NCI-H2029 treated with DMSO at 0.1 percent for 48 hours (cell line): Measurements from ENCODE around the gene SPRY1.

Experiments used
- DNase-seq: peaks from one replicate; lab custom pipeline; 2025; lab: John Stamatoyannopoulos, UW

Gene SPRY1

GRCh38 chr4:123396307-123397143 lies at the start of gene SPRY1:
Gene SPRY1, plus strand, starts transcription at chr4:123396795. Its CDS starts 4,797 bp downstream, at chr4:123401592.
- peak; percentile 65 for DNase-seq

GRCh38 chr4:123346951-123347350 lies 49.6 kb upstream of the SPRY1 start:
- DNase-seq: no peak

- no peak for DNase-seq
Measured at GRCh38 chr4:123348946-123349345, 47.6 kb upstream of the SPRY1 start.

GRCh38 chr4:123349421-123350190 lies 47.0 kb upstream of the SPRY1 start:
- DNase-seq: no peak

GRCh38 chr4:123350191-123350544 lies 46.4 kb upstream of the SPRY1 start:
- no peak for DNase-seq

GRCh38 chr4:123350726-123351125 lies 45.9 kb upstream of the SPRY1 start:
- DNase-seq: no peak

GRCh38 chr4:123351713-123352112 lies 44.9 kb upstream of the SPRY1 start:
- DNase-seq: no peak

- no peak for DNase-seq
Measured at GRCh38 chr4:123352240-123352945, 44.2 kb upstream of the SPRY1 start.

GRCh38 chr4:123352966-123353365 lies 43.6 kb upstream of the SPRY1 start:
- no peak for DNase-seq

GRCh38 chr4:123353656-123354055 lies 42.9 kb upstream of the SPRY1 start:
- DNase-seq: no peak

GRCh38 chr4:123354701-123355100 lies 41.9 kb upstream of the SPRY1 start:
- no peak for DNase-seq

GRCh38 chr4:123356921-123357320 lies 39.7 kb upstream of the SPRY1 start:
- DNase-seq: no peak

GRCh38 chr4:123359449-123360315 lies 36.9 kb upstream of the SPRY1 start:
- no peak for DNase-seq

GRCh38 chr4:123361195-123361861 lies 35.3 kb upstream of the SPRY1 start:
- DNase-seq: no peak

GRCh38 chr4:123362103-123362502 lies 34.5 kb upstream of the SPRY1 start:
- DNase-seq: no peak

- DNase-seq: no peak
Measured at GRCh38 chr4:123363729-123364128, 32.9 kb upstream of the SPRY1 start.

GRCh38 chr4:123364906-123365305 lies 31.7 kb upstream of the SPRY1 start:
- DNase-seq: no peak

- DNase-seq: no peak
Measured at GRCh38 chr4:123365412-123365811, 31.2 kb upstream of the SPRY1 start.

- DNase-seq: no peak
Measured at GRCh38 chr4:123366144-123366748, 30.3 kb upstream of the SPRY1 start.

- DNase-seq: no peak
Measured at GRCh38 chr4:123378794-123379193, 17.8 kb upstream of the SPRY1 start.

GRCh38 chr4:123379392-123379791 lies 17.2 kb upstream of the SPRY1 start:
- DNase-seq: no peak
